ENCODE measurements around the gene IRF4. TPM values are rescaled to one million over a fixed set of nuclear protein-coding genes. Genes with fewer than 3 reads are reported as not detected.

IRF4 gene
- total RNA-seq, 3 donors from 2014 or later: 9.1 to 25.2 (median 13.0) TPM

GRCh38 chr6:366389-367297 is 24.9 kb upstream of the IRF4 start:
- H3K27ac ChIP-seq: no peak overlapping the region
- no peak for TF ChIP-seq POLR2A (IDR thresholded peaks at IDR 0.05)
- no peak for TF ChIP-seq POLR2AphosphoS5 (IDR thresholded peaks at IDR 0.05)
- no peak for TF ChIP-seq CTCF (IDR thresholded peaks at IDR 0.05)
- no peak for DNase-seq (ENCODE audit: low spot score in 2 of 2)
- peaks cover 0 to 47% of the 10 kb centered on the region in 2 donors for H3K27me3 ChIP-seq
- peaks cover 8 to 21% of the 10 kb centered on the region in 2 donors for H3K9me3 ChIP-seq
- H3K36me3 ChIP-seq: no peaks in the 10 kb centered on the region
- no peaks in the 10 kb centered on the region for H3K4me1 ChIP-seq
- no peak overlapping the region for H3K4me3 ChIP-seq
- intact Hi-C loops (cut with DNase I; ENCODE audit: low total_unique reads): no loop called here

- H3K27me3 ChIP-seq: peaks cover 0 to 49% of the 10 kb centered on the region in 2 donors
- TF ChIP-seq CTCF (IDR thresholded peaks at IDR 0.05) (no peak), POLR2AphosphoS5 (IDR thresholded peaks at IDR 0.05) (no peak), POLR2A (IDR thresholded peaks at IDR 0.05) (no peak)
These were observed 24.2 kb upstream of the IRF4 start for GRCh38 chr6:367298-367794.

GRCh38 chr6:367891-368630 is 23.5 kb upstream of the IRF4 start:
- H3K4me1 ChIP-seq: no peaks in the 10 kb centered on the region
- intact Hi-C loops (cut with DNase I; ENCODE audit: low total_unique reads): no loop called here
- TF ChIP-seq CTCF (IDR thresholded peaks at IDR 0.05) (no peak), POLR2A (IDR thresholded peaks at IDR 0.05) (no peak), POLR2AphosphoS5 (IDR thresholded peaks at IDR 0.05) (no peak)
- H3K9me3 ChIP-seq: peaks cover 8 to 13% of the 10 kb centered on the region in 2 donors
- no peak for DNase-seq (ENCODE audit: low spot score in 2 of 2)
- peaks cover 1 to 56% of the 10 kb centered on the region in 2 donors for H3K27me3 ChIP-seq
- no peaks in the 10 kb centered on the region for H3K36me3 ChIP-seq
- no peak overlapping the region for H3K4me3 ChIP-seq
- H3K27ac ChIP-seq: no peak overlapping the region

More at GRCh38 chr6:367298-367794, 24.2 kb upstream of the IRF4 start:
- no peak for DNase-seq (ENCODE audit: low spot score in 2 of 2)
- H3K4me3 ChIP-seq: no peak overlapping the region
- H3K27ac ChIP-seq: no peak overlapping the region
- intact Hi-C loops (cut with DNase I; ENCODE audit: low total_unique reads): no loop called here
- H3K4me1 ChIP-seq: no peaks in the 10 kb centered on the region
- H3K36me3 ChIP-seq: no peaks in the 10 kb centered on the region
- peaks cover 8 to 20% of the 10 kb centered on the region in 2 donors for H3K9me3 ChIP-seq

- intact Hi-C loops (cut with DNase I; ENCODE audit: low total_unique reads): no loop called here
- peaks cover 5 to 73% of the 10 kb centered on the region in 2 donors for H3K27me3 ChIP-seq
- TF ChIP-seq POLR2AphosphoS5 (IDR thresholded peaks at IDR 0.05): no peak
- TF ChIP-seq POLR2A (IDR thresholded peaks at IDR 0.05): no peak
- TF ChIP-seq CTCF (IDR thresholded peaks at IDR 0.05): no peak
- DNase-seq (ENCODE audit: low spot score in 2 of 2): no peak
- no peak overlapping the region for H3K4me3 ChIP-seq
- H3K4me1 ChIP-seq: no peaks in the 10 kb centered on the region
- H3K27ac ChIP-seq: no peak overlapping the region
- no peaks in the 10 kb centered on the region for H3K36me3 ChIP-seq
- peaks cover 0 to 8% of the 10 kb centered on the region in 2 donors for H3K9me3 ChIP-seq
These were observed 21.8 kb upstream of the IRF4 start for GRCh38 chr6:369559-370431.

Measured in breast epithelium (tissue), 4 donors.